HG03354 (cell line): Measurements from ENCODE around the gene SPEM3.

ENCODE experiments used
- ATAC-seq: cut with Tn5 transposase; IDR thresholded peaks from one replicate; pipeline ENCODE4 v1.9.1; 2021; ENCODE audit warnings: mild to moderate bottlenecking; ENCODE audit not compliant: unreplicated experiment, poor library complexity, severe bottlenecking

SPEM3 gene

GRCh38 chr17:7403043-7403726, 25.5 kb upstream of the SPEM3 start:
- ATAC-seq = no peak

- no peak for ATAC-seq
These were observed 25.0 kb upstream of the SPEM3 start for GRCh38 chr17:7403727-7403976.

DNA sequence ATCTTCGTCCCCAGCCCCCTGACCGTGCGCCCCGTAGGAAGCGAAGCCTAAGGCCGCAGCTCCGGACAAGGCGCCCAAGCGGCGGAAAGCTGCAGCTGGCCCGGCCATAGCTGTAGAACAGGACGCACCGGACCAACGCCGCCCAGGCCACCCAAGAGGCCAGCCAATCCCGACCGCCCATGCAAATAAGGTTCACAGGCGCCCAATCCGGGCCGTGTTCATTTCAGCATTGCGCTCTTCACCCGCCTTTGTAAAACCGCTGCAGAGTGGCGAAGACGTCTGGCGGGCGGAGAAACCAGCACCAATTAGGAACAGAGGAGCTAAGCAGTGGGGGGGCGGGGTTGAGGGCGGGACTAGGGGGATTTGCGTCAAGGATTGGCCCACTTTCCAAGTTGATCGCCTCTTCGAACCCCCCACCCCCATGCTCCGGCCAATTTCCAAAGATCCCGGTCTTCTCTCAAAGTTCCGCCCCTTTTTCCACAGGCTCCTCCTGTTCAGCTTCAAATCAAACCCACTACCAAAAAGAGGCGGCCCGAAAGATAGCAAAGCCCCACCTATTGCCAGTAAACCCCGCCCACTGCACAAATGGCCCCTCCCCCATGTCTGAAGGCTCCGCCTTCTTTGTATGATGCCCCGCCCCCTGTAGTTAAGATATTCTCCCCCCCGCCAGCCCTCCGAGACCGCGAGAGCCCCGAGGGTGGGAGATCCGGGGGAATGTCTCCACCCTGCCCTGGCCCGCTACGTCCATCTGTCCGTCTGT, 24.5 kb upstream of the SPEM3 start, which contains the start of gene TMEM256:
Gene TMEM256, minus strand, starts transcription at position 121 of the 760 bp plus-strand sequence. Its CDS starts 13 bp downstream, at position 108.
- ATAC-seq = peak; percentile 95

DNA sequence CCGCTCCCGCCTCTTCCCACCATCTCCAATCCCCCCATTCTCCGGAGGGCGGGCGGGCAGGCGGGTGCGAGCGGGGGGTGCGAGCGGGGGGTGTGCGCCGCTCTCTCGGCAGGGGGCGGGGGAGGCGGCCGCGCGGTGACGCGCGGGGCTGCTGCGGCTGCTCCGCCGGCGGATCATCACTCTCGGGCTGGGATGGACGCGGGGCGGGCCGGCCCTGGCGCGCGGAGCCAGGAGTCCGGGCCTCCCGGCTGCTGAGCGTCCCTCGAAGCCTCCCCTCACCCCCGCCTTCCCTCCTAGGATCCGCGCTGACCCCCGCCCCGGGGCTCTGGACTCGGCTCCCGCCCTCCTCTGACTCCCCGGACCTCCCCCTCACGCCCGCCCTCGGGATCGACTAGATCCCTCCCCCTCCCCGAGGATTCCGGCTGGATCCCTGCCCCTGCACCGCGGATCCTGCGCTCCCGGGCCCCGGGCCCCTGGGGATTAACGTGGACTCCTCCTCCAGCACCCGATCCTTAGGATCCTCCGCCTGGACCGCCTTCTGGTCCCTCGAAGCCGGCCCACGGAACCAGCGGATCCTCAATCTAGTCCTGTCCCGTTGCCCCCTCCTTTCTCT, 23.8 kb upstream of the SPEM3 start:
- ATAC-seq = peak; percentile 8

GRCh38 chr17:7405350-7406234, 23.1 kb upstream of the SPEM3 start:
- no peak for ATAC-seq

- ATAC-seq = no peak
These were observed 22.3 kb upstream of the SPEM3 start for GRCh38 chr17:7406235-7406825.

DNA sequence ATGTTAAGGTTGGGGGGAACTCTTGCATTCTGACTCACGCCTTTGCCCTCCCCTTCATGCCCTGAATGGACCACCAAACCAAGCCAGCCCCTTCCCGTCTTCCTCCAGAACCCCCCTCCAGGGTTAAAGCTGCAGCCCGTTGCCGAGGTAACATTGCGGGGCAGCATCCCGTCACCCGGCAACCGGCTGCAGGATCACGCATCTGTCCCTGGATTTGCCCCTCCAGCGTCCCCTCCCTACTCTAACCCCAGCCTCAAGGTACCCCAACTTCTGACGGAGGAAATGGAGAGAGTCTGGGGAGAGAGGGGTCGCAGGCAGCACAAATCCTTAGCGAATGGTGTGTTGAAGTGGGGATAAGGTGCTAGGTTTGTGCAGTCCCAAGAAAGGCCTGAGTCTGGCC, 21.6 kb upstream of the SPEM3 start:
- no peak for ATAC-seq

DNA sequence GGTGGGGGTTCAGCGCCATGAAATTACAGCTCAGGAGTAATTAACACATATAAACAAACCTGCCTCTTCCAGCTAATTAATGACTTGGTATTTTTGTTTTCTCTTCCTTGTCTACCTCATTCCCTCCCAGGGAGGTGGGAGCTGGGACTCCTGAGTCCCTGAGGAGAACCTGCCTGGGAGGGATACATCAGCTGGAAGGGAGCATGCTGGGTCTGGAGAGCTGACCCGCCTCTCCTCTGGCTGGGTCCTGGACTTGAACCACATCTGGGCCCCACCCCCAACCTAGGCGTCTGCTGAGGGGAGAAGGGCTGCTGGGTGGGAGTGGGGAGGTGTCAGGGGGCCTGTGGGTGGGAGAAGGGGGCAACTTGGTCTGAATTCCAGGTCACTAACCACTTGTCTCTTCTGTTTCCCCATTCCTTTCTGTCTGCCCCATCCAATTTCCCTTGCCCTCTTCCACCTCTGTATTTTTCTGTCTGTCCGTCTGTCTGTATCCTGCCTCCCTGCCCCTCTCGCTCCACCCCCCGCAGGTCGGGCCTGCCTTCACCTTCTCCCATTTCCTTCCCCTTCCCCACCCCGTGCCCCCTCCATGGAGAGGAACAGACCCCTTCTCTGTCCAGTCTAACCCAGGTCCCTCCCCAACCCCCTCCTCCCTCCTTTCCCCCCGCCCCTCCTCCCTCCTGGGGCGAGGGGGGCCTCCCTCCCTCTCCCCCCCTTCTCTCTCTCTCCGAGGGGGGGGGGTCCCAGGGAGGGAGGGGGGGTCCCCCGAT, 21.0 kb upstream of the SPEM3 start, which contains the start of gene NLGN2:
Gene NLGN2, plus strand, starts transcription at position 361 of the 767 bp plus-strand sequence. CDS start 411 bp downstream, outside the sequence.
- ATAC-seq = no peak

DNA sequence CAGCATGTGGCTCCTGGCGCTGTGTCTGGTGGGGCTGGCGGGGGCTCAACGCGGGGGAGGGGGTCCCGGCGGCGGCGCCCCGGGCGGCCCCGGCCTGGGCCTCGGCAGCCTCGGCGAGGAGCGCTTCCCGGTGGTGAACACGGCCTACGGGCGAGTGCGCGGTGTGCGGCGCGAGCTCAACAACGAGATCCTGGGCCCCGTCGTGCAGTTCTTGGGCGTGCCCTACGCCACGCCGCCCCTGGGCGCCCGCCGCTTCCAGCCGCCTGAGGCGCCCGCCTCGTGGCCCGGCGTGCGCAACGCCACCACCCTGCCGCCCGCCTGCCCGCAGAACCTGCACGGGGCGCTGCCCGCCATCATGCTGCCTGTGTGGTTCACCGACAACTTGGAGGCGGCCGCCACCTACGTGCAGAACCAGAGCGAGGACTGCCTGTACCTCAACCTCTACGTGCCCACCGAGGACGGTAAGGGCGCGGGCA, 20.4 kb upstream of the SPEM3 start:
- ATAC-seq = no peak

- no peak for ATAC-seq
These were observed 19.8 kb upstream of the SPEM3 start for GRCh38 chr17:7408863-7409262.

GRCh38 chr17:7409716-7410115, 18.9 kb upstream of the SPEM3 start:
- ATAC-seq = no peak

- ATAC-seq = no peak
These were observed 17.8 kb upstream of the SPEM3 start for GRCh38 chr17:7410634-7411426.

DNA sequence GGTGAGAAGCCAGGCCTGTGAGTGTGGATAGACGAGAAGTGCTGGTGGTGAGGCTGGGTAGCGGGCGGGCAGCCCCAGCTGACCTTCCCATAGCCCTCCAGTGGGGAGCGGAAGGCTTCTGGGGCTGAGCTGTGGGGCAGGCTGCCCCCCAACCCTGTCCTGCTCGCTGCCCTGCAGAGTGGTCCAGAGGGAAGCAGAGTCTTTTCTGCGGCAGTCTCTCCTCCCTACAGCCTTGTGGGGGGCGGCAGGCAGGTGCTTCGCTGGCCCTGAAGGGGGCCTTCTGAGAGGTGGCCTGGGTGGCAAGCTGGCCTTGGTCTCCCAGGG, 17.3 kb upstream of the SPEM3 start:
- ATAC-seq = no peak

DNA sequence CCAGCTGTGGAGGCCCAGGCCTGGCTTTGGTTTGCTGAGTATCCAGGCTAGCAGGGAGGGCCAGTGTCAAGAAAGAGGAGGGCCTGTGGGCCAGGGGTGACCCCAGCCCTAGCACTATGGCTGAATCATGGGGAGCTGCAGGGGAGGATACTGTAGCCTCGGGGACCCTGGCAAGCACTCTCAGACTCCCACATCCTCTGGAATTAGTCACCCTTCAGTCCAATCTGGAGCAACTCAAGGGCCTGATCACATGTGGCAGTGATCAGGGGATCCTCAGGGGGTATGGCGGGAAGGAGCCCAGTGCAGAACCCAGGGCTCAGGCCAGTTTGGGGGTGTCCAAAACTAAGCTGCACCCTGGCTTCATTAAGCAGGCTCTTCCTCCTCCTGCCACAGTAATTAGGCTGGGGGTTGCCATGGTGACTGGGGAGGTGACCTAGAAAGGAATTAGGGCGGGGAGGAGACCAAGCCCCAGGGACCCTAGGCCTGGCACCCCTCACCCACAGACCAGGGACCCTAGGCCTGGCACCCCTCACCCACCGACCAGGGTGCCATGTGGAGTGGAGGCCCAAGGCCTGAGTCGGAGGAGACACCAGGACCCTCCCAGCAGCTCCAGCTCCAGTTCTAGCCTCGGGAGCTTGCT, 15.2 kb upstream of the SPEM3 start:
- ATAC-seq = no peak

DNA sequence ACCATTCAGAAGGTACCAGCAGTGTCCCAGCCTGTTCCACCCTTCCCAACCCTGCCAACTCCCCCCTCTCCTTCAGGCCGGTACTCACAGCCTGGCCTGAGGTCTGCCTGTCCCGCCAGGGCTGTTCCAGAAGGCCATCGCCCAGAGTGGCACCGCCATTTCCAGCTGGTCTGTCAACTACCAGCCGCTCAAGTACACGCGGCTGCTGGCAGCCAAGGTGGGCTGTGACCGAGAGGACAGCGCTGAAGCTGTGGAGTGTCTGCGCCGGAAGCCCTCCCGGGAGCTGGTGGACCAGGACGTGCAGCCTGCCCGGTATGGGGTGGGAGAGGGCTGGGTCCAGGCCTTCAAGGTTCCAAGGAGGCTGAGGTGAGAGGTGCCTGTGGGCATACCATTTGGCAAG, 13.8 kb upstream of the SPEM3 start:
- no peak for ATAC-seq

GRCh38 chr17:7415784-7416183, 12.9 kb upstream of the SPEM3 start:
- ATAC-seq = no peak

DNA sequence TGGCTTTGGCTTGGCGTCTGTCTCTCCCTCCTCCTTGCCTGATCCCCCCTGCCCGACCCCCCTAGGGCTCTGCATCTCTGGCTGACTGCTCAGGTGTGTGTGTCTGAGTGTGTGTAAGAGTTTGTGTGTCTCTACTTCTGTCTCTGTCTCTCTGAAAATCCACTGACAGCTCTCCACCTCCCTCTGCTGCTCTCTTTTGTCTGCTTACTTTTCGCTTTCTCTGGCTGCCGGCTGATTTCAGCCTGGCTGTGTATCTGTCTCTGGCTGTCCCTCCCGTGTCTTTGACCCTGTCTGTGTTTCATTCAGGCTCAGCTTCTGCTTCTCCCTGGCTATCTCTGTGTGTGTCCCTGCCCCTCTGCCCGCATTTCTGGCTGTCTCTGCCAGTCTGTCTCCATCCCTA, 12.3 kb upstream of the SPEM3 start:
- no peak for ATAC-seq
